ENCODE results near the gene CRISPLD2. TPM values are rescaled to one million over a fixed set of nuclear protein-coding genes. Genes with fewer than 3 reads are reported as not detected.

The CRISPLD2 gene
- total and polyA plus RNA-seq, 9 of the 15 experiments (the other 6 are each of a cell fraction or from before 2014, with no cell fraction given), result 0.03 to 0.24 (median 0.04) TPM; not detected in 4

GRCh38 chr16:84874983-84875382 is 55.2 kb downstream of the CRISPLD2 start:
- ATAC-seq (no peak), DNase-seq (ENCODE audit: extremely low read depth in 1 of 4, low spot score in 3 of 4) (no peak), FAIRE-seq (no peak)
- Histone ChIP-seq H3K79me2 (ENCODE audit: control insufficient read depth, insufficient read depth, low read length) (no peaks in the 10 kb centered on the region), H3K9me1 (ENCODE audit: control insufficient read depth, insufficient read depth, low read length) (no peaks in the 10 kb centered on the region), H3K4me2 (ENCODE audit: insufficient read depth, low read length) (no peak overlapping the region), H3K4me3 (no peak overlapping the region), H3K9ac (ENCODE audit: insufficient read depth in 1 of 2, low read depth in 2 of 2, low read length in 2 of 2) (no peak overlapping the region), H3K27me3 (ENCODE audit: control insufficient read depth in 2 of 2, insufficient read depth in 2 of 2, low read length in 2 of 2) (peaks cover 0 to 3% of the 10 kb centered on the region in 2 experiments; a peak in 2 of 5 replicates), H3K36me3 (ENCODE audit: control insufficient read depth, insufficient read depth, low read length) (no peaks in the 10 kb centered on the region), H3K9me3 (replicated peaks; ENCODE audit: control insufficient read depth, insufficient read depth, low read depth, low read length) (no peaks in the 10 kb centered on the region), H3K4me1 (replicated peaks in 1 of 2; ENCODE audit: control insufficient read depth in 2 of 2, insufficient read depth in 2 of 2, low read length in 2 of 2) (peaks cover 19 to 20% of the 10 kb centered on the region in 2 experiments), H3K27ac (ENCODE audit: extremely low read depth, low read depth, low read length) (no peak overlapping the region), H2AFZ (ENCODE audit: low read depth, low read length) (no peak overlapping the region), H4K20me1 (replicated peaks; ENCODE audit: control insufficient read depth, insufficient read depth, low read length) (no peaks in the 10 kb centered on the region)
- ChIA-PET POLR2A (interaction anchor here (2.7 kb wide), 1 partner anchor 10 kb away, joined by 9 read pairs; no protein-coding TSS in a partner anchor), CTCF (ENCODE audit: low intra/inter-chr PET ratio) (no interaction called here)
- TF ChIP-seq ZNF124 (CRISPR knock-in tag; IDR thresholded peaks at IDR 0.05) (no peak), ATF3 (IDR thresholded peaks at IDR 0.05) (0 out of 2 replicates have a peak, but pooled peaks have one; percentile 12), ATF3 (CRISPR knock-in tag; conservative IDR thresholded peaks at IDR 0.05) (no peak)
- in situ Hi-C loops (cut with MboI) (no loop called here), intact Hi-C loops (cut with micrococcal nuclease) (no loop called here)
- no TSS peak for BruUV-seq (replicated peaks)
- 50% methylated on average over 3 of the region's 3 CpGs for WGBS (ENCODE audit: insufficient coverage, low coverage, missing lambda C conversion rate)

GRCh38 chr16:84875846-84876245 is 56.1 kb downstream of the CRISPLD2 start:
- no peak for FAIRE-seq
- CTCF ChIA-PET (ENCODE audit: low intra/inter-chr PET ratio), result no interaction called here
- TF ChIP-seq ZNF316 (IDR thresholded peaks at IDR 0.05), result 0 out of 2 replicates have a peak, but pooled peaks have one; percentile 14
- no peak for TF ChIP-seq RBM39 (optimal IDR thresholded peaks at IDR 0.05; ENCODE audit: low read depth, low read length)

More at GRCh38 chr16:84875846-84876245, 56.1 kb downstream of the CRISPLD2 start:
- intact Hi-C loops (cut with micrococcal nuclease), result no loop called here
- H2AFZ ChIP-seq (ENCODE audit: low read depth, low read length), result no peak overlapping the region
- BruUV-seq (replicated peaks), result no TSS peak
- H3K27ac ChIP-seq (ENCODE audit: extremely low read depth, low read depth, low read length), result no peak overlapping the region
- H3K36me3 ChIP-seq (ENCODE audit: control insufficient read depth, insufficient read depth, low read length), result no peaks in the 10 kb centered on the region
- no peaks in the 10 kb centered on the region for H4K20me1 ChIP-seq (replicated peaks; ENCODE audit: control insufficient read depth, insufficient read depth, low read length)
- DNase-seq (ENCODE audit: extremely low read depth in 1 of 4, low spot score in 3 of 4) (no peak), ATAC-seq (no peak)
- H3K9ac ChIP-seq (ENCODE audit: insufficient read depth in 1 of 2, low read depth in 2 of 2, low read length in 2 of 2), result no peak overlapping the region
- POLR2A ChIA-PET, result interaction anchor here (2.7 kb wide), 1 partner anchor 10 kb away, joined by 9 read pairs; no protein-coding TSS in a partner anchor
- no peaks in the 10 kb centered on the region for H3K9me3 ChIP-seq (replicated peaks; ENCODE audit: control insufficient read depth, insufficient read depth, low read depth, low read length)
- no peaks in the 10 kb centered on the region for H3K79me2 ChIP-seq (ENCODE audit: control insufficient read depth, insufficient read depth, low read length)
- in situ Hi-C loops (cut with MboI), result no loop called here
- no peaks in the 10 kb centered on the region for H3K27me3 ChIP-seq (ENCODE audit: control insufficient read depth in 2 of 2, insufficient read depth in 2 of 2, low read length in 2 of 2)
- H3K4me1 ChIP-seq (replicated peaks in 1 of 2; ENCODE audit: control insufficient read depth in 2 of 2, insufficient read depth in 2 of 2, low read length in 2 of 2), result peaks cover 24 to 27% of the 10 kb centered on the region in 2 experiments
- H3K4me2 ChIP-seq (ENCODE audit: insufficient read depth, low read length), result no peak overlapping the region
- no peaks in the 10 kb centered on the region for H3K9me1 ChIP-seq (ENCODE audit: control insufficient read depth, insufficient read depth, low read length)
- H3K4me3 ChIP-seq, result no peak overlapping the region
- 86% methylated on average over 6 of the region's 6 CpGs for WGBS (ENCODE audit: insufficient coverage, low coverage, missing lambda C conversion rate)
